ENCODE data around the gene RBP3.

DNA sequence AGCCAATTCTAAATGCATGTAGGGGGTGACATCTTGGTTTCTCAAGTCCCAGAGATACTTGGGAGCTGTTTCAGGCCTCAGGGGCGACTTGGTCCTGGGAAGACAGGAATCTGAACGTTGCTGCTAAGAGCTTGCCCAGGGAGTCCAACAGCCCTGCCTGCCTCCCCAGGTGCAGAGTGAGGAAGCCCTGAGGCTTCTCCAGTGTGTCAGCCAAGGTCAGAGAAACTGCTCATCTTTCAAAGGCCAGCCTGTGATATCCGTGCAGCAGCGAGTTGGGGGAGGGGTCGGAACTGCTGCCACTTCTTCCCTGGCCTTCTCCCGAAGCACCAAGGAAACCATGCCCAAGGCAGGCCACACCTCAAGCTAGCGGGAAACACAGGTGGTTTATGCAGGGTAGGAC lies 16.2 kb upstream of the RBP3 start:
- no peak for TF ChIP-seq CTCF (IDR thresholded peaks at IDR 0.05; ENCODE audit: low read depth, low read length, poor library complexity, severe bottlenecking)
- TF ChIP-seq EZH2phosphoT487 (IDR thresholded peaks at IDR 0.05; ENCODE audit: borderline replicate concordance, low read length) = no peak

All from DOHH2 (cell line).